Keratinocyte (primary cell): ENCODE results near the gene CUL3. TPM values are rescaled to one million over a fixed set of nuclear protein-coding genes. Genes with fewer than 3 reads are reported as not detected.

ENCODE experiments used
- DNase-seq: peaks from one replicate; pipeline ENCODE4 v3.0.0-alpha.2; 2011; ENCODE audit warnings: low read depth, missing footprints, low spot score
- FAIRE-seq: peaks from 2 replicates; lab custom pipeline; 2011; peaks lifted over from hg19 to GRCh38; lab: Jason Lieb, UNC
- H2AFZ ChIP-seq: 2 replicates; pipeline ENCODE4 v1.6.0; 2012; ENCODE audit warnings: low read length, control low read depth, inconsistent platforms; ENCODE audit not compliant: control insufficient read depth
- H3K27ac ChIP-seq: 2 replicates; pipeline ENCODE4 v1.5.1; 2011; ENCODE audit warnings: low read length; ENCODE audit not compliant: control insufficient read depth, insufficient read depth
- H3K27me3 ChIP-seq: 3 replicates; pipeline ENCODE4 v1.6.0; 2011; ENCODE audit warnings: low read length; ENCODE audit not compliant: control insufficient read depth, insufficient read depth; ENCODE audit errors: extremely low read depth
- H3K36me3 ChIP-seq, 2 experiments: 2 replicates in 1 of 2; 3 replicates in 1 of 2; pipeline ENCODE4 v1.5.1; 2011; ENCODE audit warnings: low read length in 2 of 2, mild to moderate bottlenecking in 1 of 2; ENCODE audit not compliant: control insufficient read depth in 2 of 2, insufficient read depth in 2 of 2; ENCODE audit errors: extremely low read depth in 1 of 2
- H3K4me1 ChIP-seq: 3 replicates; pipeline ENCODE4 v1.5.1; 2011; ENCODE audit warnings: low read length; ENCODE audit not compliant: control insufficient read depth, insufficient read depth; ENCODE audit errors: extremely low read depth
- H3K4me2 ChIP-seq: 3 replicates; pipeline ENCODE4 v1.6.0; 2011; ENCODE audit warnings: low read depth, low read length; ENCODE audit not compliant: control insufficient read depth, insufficient read depth; ENCODE audit errors: extremely low read depth
- H3K4me3 ChIP-seq, 3 experiments: fragments of 200-600 bp in 1 of 3; sonication (generic) in 1 of 3; 2 replicates in 2 of 3; 3 replicates in 1 of 3; pipeline ENCODE4 v1.5.1; 2011 to 2016; ENCODE audit warnings: low read length in 3 of 3, mild to moderate bottlenecking in 3 of 3, control low read depth in 2 of 3, inconsistent platforms in 1 of 3, low read depth in 1 of 3, mixed read lengths in 1 of 3, mixed run types in 1 of 3, moderate library complexity in 1 of 3; ENCODE audit not compliant: control insufficient read depth in 2 of 3, insufficient read depth in 2 of 3; ENCODE audit errors: extremely low read depth in 1 of 3
- H3K79me2 ChIP-seq: 2 replicates; pipeline ENCODE4 v1.6.0; 2012; ENCODE audit warnings: low read length; ENCODE audit not compliant: control insufficient read depth, insufficient read depth
- H3K9ac ChIP-seq: 3 replicates; pipeline ENCODE4 v1.6.0; 2011; ENCODE audit warnings: low read length; ENCODE audit not compliant: control insufficient read depth, insufficient read depth; ENCODE audit errors: extremely low read depth
- H3K9me1 ChIP-seq: 3 replicates; pipeline ENCODE4 v1.6.0; 2011; ENCODE audit warnings: low read length; ENCODE audit not compliant: control insufficient read depth, insufficient read depth; ENCODE audit errors: extremely low read depth
- H3K9me3 ChIP-seq: 2 replicates; pipeline ENCODE4 v1.5.1; 2012; ENCODE audit warnings: low read depth, low read length; ENCODE audit not compliant: control insufficient read depth
- H4K20me1 ChIP-seq: 3 replicates; pipeline ENCODE4 v1.6.0; 2011; ENCODE audit warnings: low read length; ENCODE audit not compliant: control insufficient read depth, insufficient read depth; ENCODE audit errors: extremely low read depth
- CTCF ChIP-seq, 3 experiments: IDR thresholded peaks in 1 of 3; conservative IDR thresholded peaks in 1 of 3; optimal IDR thresholded peaks in 1 of 3; 2 replicates in 2 of 3; 3 replicates in 1 of 3; pipeline versions ENCODE3 to v1.5.1; 2011; ENCODE audit warnings: low read length in 3 of 3, mild to moderate bottlenecking in 3 of 3, moderate library complexity in 2 of 3, control low read depth in 1 of 3, inconsistent platforms in 1 of 3; ENCODE audit not compliant: insufficient read depth in 2 of 3; ENCODE audit errors: extremely low read depth in 1 of 3
- EZH2 ChIP-seq: IDR thresholded peaks from one replicate; pipeline ENCODE4 v1.6.1; 2012; ENCODE audit warnings: inconsistent platforms, mild to moderate bottlenecking, low read length, moderate library complexity
- dilution Hi-C: fragments of 300-500 bp; cut with MboI; formaldehyde crosslinking; loops from one replicate; pipeline ENCODE4 v1.7.0; 2020; ENCODE audit warnings: low sequenced_read_pairs; ENCODE audit not compliant: extremely low pct_ligation_motif_present
- polyA plus RNA-seq, 5 experiments: library from polyadenylated mRNA; depleted of rRNA in 3 of 5; stranded (reverse) in 3 of 5; stranded (forward) in 1 of 5; unstranded in 1 of 5; fragments of >200 nt; gene quantifications; 1 replicate in 1 of 5; 2 replicates in 3 of 5; 3 replicates in 1 of 5; pipeline versions ENCODE4 v1.2.1 to v1.2.3, GENCODE V29; 2011 to 2012; ENCODE audit warnings: missing spikeins in 2 of 5, low read depth in 1 of 5, low replicate concordance in 1 of 5

Gene CUL3
- polyA plus RNA-seq, 1 donor (not counting 4 experiments of a cell fraction or from before 2014, with no cell fraction given): 71.7 TPM

DNA sequence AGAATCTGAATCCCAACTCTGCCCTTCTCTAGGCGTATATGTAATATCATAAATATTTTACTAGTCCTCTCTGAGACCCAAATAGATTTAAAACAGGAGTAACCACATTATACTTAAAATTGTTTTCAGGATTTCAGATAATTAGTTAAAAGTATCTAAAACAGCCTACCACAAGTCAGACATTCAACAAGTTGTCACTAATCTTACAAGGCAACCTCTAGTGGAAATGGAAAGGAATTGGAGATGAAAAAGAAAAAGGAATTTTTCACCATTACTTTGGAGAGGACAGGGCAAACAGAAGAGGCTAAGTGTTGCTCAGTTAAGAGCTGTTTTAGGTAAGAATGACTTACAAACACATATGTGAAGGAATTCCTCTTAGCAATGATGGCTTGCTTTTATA lies 11.4 kb downstream of the CUL3 start:
- H3K27me3 ChIP-seq: no peaks in the 10 kb centered on the region
- peaks cover 0 to 3% of the 10 kb centered on the region in 2 experiments for H3K36me3 ChIP-seq
- H3K4me1 ChIP-seq: no peaks in the 10 kb centered on the region
- DNase-seq: no peak
- H4K20me1 ChIP-seq: peaks cover 24% of the 10 kb centered on the region
- no peak overlapping the region for H3K9ac ChIP-seq
- H3K4me3 ChIP-seq: no peak overlapping the region
- H3K9me1 ChIP-seq: no peaks in the 10 kb centered on the region
- FAIRE-seq: no peak
- H3K4me2 ChIP-seq: no peak overlapping the region
- no peak overlapping the region for H2AFZ ChIP-seq
- H3K27ac ChIP-seq: no peak overlapping the region
- dilution Hi-C loops: no loop called here
- H3K79me2 ChIP-seq: peaks cover 99% of the 10 kb centered on the region
- H3K9me3 ChIP-seq: no peaks in the 10 kb centered on the region
- no peak for TF ChIP-seq EZH2
- TF ChIP-seq CTCF (optimal IDR thresholded peaks at IDR 0.05 in 1 of 3, IDR thresholded peaks at IDR 0.05 in 1 of 3, conservative IDR thresholded peaks at IDR 0.05 in 1 of 3; ENCODE audit: extremely low read depth in 1 of 3, insufficient read depth in 2 of 3, low read length in 3 of 3): no peak

DNA sequence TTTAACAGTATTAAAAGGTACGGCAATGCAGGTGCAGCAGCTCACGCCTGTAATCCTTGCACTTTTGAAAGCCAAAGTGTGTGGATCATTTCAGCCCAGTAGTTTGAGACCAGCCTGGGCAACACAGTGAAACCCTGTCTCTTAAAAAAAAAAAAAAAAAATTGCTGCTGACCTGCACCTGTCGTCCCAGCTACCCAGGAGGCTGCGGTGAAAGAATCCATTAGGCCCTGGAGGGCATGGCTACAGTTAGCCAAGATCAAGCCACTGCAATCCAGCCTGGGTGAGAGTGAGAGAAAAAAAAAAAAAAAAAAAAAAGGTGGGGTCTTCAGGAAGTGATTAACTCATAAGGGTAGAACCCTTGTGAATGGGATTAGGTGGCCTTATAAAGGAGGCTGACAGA lies 12.8 kb downstream of the CUL3 start:
- Histone ChIP-seq H3K9me1 (no peaks in the 10 kb centered on the region), H2AFZ (no peak overlapping the region), H3K27ac (no peak overlapping the region), H3K4me1 (no peaks in the 10 kb centered on the region), H3K9ac (no peak overlapping the region), H3K4me2 (no peak overlapping the region), H3K36me3 (peaks cover 0 to 3% of the 10 kb centered on the region in 2 experiments), H3K4me3 (no peak overlapping the region), H3K27me3 (no peaks in the 10 kb centered on the region), H3K79me2 (peaks cover 97% of the 10 kb centered on the region), H3K9me3 (no peaks in the 10 kb centered on the region), H4K20me1 (peaks cover 14% of the 10 kb centered on the region)
- no peak for FAIRE-seq
- no peak for DNase-seq
- dilution Hi-C loops: no loop called here
- no peak for TF ChIP-seq EZH2
- no peak for TF ChIP-seq CTCF (optimal IDR thresholded peaks at IDR 0.05 in 1 of 3, IDR thresholded peaks at IDR 0.05 in 1 of 3, conservative IDR thresholded peaks at IDR 0.05 in 1 of 3; ENCODE audit: extremely low read depth in 1 of 3, insufficient read depth in 2 of 3, low read length in 3 of 3)
